ENCODE results near the gene UGT1A6. TPM values are rescaled to one million over a fixed set of nuclear protein-coding genes. Genes with fewer than 3 reads are reported as not detected.

UGT1A6 gene
- total RNA-seq, 1 donor from 2014 or later = not detected

- Histone ChIP-seq H3K4me3 (no peak overlapping the region), H3K27ac (replicated peaks) (no peak overlapping the region), H3K27me3 (ENCODE audit: low read depth) (peaks cover 51% of the 10 kb centered on the region), H3K4me1 (no peaks in the 10 kb centered on the region), H3K36me3 (no peaks in the 10 kb centered on the region), H3K9me3 (replicated peaks) (peaks cover 11% of the 10 kb centered on the region)
- no peak for TF ChIP-seq CTCF (IDR thresholded peaks at IDR 0.05; ENCODE audit: borderline replicate concordance)
- no peak for DNase-seq
- intact Hi-C loops (cut with micrococcal nuclease) = no loop called here
Measured at GRCh38 chr2:233811732-233812131, 119.0 kb downstream of the UGT1A6 start.

- Histone ChIP-seq H3K36me3 (no peaks in the 10 kb centered on the region), H3K27ac (replicated peaks) (no peak overlapping the region), H3K4me1 (no peaks in the 10 kb centered on the region), H3K4me3 (no peak overlapping the region), H3K27me3 (ENCODE audit: low read depth) (peaks cover 41% of the 10 kb centered on the region), H3K9me3 (replicated peaks) (peaks cover 11% of the 10 kb centered on the region)
- no peak for DNase-seq
- intact Hi-C loops (cut with micrococcal nuclease) = no loop called here
- no peak for TF ChIP-seq CTCF (IDR thresholded peaks at IDR 0.05; ENCODE audit: borderline replicate concordance)
Measured at GRCh38 chr2:233813236-233814055, 120.8 kb downstream of the UGT1A6 start.

GRCh38 chr2:233814056-233814835, 121.6 kb downstream of the UGT1A6 start:
- no peak overlapping the region for H3K27ac ChIP-seq (replicated peaks)
- intact Hi-C loops (cut with micrococcal nuclease) = no loop called here
- H3K4me1 ChIP-seq = no peaks in the 10 kb centered on the region
- H3K9me3 ChIP-seq (replicated peaks) = peaks cover 11% of the 10 kb centered on the region
- H3K36me3 ChIP-seq = no peaks in the 10 kb centered on the region
- no peak for TF ChIP-seq CTCF (IDR thresholded peaks at IDR 0.05; ENCODE audit: borderline replicate concordance)
- no peak for DNase-seq
- peaks cover 40% of the 10 kb centered on the region for H3K27me3 ChIP-seq (ENCODE audit: low read depth)
- no peak overlapping the region for H3K4me3 ChIP-seq

- Histone ChIP-seq H3K4me1 (no peaks in the 10 kb centered on the region), H3K4me3 (no peak overlapping the region), H3K9me3 (replicated peaks) (peaks cover 11% of the 10 kb centered on the region), H3K27me3 (ENCODE audit: low read depth) (peaks cover 31% of the 10 kb centered on the region), H3K27ac (replicated peaks) (no peak overlapping the region), H3K36me3 (no peaks in the 10 kb centered on the region)
- intact Hi-C loops (cut with micrococcal nuclease) = no loop called here
- no peak for DNase-seq
- no peak for TF ChIP-seq CTCF (IDR thresholded peaks at IDR 0.05; ENCODE audit: borderline replicate concordance)
Measured at GRCh38 chr2:233815861-233816260, 123.2 kb downstream of the UGT1A6 start.

- H3K4me3 ChIP-seq = no peak overlapping the region
- no peak for TF ChIP-seq CTCF (IDR thresholded peaks at IDR 0.05; ENCODE audit: borderline replicate concordance)
- H3K27ac ChIP-seq (replicated peaks) = no peak overlapping the region
- peaks cover 26% of the 10 kb centered on the region for H3K27me3 ChIP-seq (ENCODE audit: low read depth)
- no peaks in the 10 kb centered on the region for H3K4me1 ChIP-seq
- no peaks in the 10 kb centered on the region for H3K36me3 ChIP-seq
- no peak for DNase-seq
- peaks cover 11% of the 10 kb centered on the region for H3K9me3 ChIP-seq (replicated peaks)
- intact Hi-C loops (cut with micrococcal nuclease) = no loop called here
Measured at GRCh38 chr2:233816334-233816733, 123.6 kb downstream of the UGT1A6 start.
